HepG2 (cell line): ENCODE data around the gene DCDC1.

Experiments used
- CHD2 ChIP-seq: IDR thresholded peaks from 2 replicates; pipeline ENCODE4 v1.6.1; 2011; ENCODE audit warnings: low read depth, low read length, improper control_type of control experiment
- FOXA3 ChIP-seq: IDR thresholded peaks from 2 replicates; pipeline ENCODE4 v1.6.1; 2016; ENCODE audit warnings: missing genetic modification reagents, missing compliant biosample characterization
- JDP2 ChIP-seq: sonication (generic); formaldehyde crosslinking; IDR thresholded peaks from 2 replicates; pipeline ENCODE4 v1.8.1; 2022; ENCODE audit warnings: missing genetic modification reagents, borderline replicate concordance
- MXI1 ChIP-seq: IDR thresholded peaks from 3 replicates; pipeline ENCODE4 v1.6.1; 2012; ENCODE audit warnings: low read depth, low read length, inconsistent platforms, borderline replicate concordance
- POLR2AphosphoS5 ChIP-seq: IDR thresholded peaks from 2 replicates; pipeline ENCODE4 v1.6.1; 2012; ENCODE audit warnings: low read depth, low read length
- PRDM15 ChIP-seq: sonication (generic); formaldehyde crosslinking; IDR thresholded peaks from 2 replicates; pipeline ENCODE4 v1.4.0; 2020; ENCODE audit warnings: missing genetic modification reagents
- RFX5 ChIP-seq: IDR thresholded peaks from 2 replicates; pipeline ENCODE4 v1.6.1; 2011; ENCODE audit warnings: low read depth, low read length, improper control_type of control experiment
- RNF2 ChIP-seq: fragments of 450-650 bp; conservative IDR thresholded peaks from 2 replicates; pipeline ENCODE4 v1.6.1; 2016; ENCODE audit warnings: low read depth
- ZFP36 ChIP-seq: fragments of 150-350 bp; IDR thresholded peaks from 2 replicates; pipeline ENCODE4 v1.6.1; 2018; ENCODE audit warnings: borderline replicate concordance, low read length, low read depth; ENCODE audit not compliant: partially characterized antibody
- ZNF333 ChIP-seq: sonication (generic); formaldehyde crosslinking; IDR thresholded peaks from 2 replicates; pipeline ENCODE4 v1.4.0; 2020; ENCODE audit warnings: mild to moderate bottlenecking, missing genetic modification reagents, borderline replicate concordance
- ZNF431 ChIP-seq: sonication (generic); formaldehyde crosslinking; IDR thresholded peaks from 2 replicates; pipeline ENCODE4 v1.9.0; 2022; ENCODE audit warnings: missing genetic modification reagents, low read depth, mild to moderate bottlenecking, borderline replicate concordance

GRCh38 chr11:31102316-31102715, 267.2 kb downstream of the DCDC1 start:
- TF ChIP-seq MXI1 (no peak), ZFP36 (no peak), RFX5 (no peak), FOXA3 (CRISPR knock-in tag) (no peak), RNF2 (no peak), PRDM15 (no peak), ZNF333 (no peak), CHD2 (no peak), JDP2 (CRISPR knock-in tag) (no peak), ZNF431 (CRISPR knock-in tag) (no peak), POLR2AphosphoS5 (no peak)
